COLO668 (cell line): ENCODE results near the gene SLC6A13.
A peak's percentile ranks its signal among the peaks of the same experiment; 100 is the strongest.
"Not testable (repeated sequence)": the region's sequence is repeated elsewhere in the genome, so short reads cannot be mapped to it uniquely, and the experiment has no call there.

Experiments used
- DNase-seq: peaks from one replicate; lab custom pipeline; 2025; ENCODE audit not compliant: unreplicated experiment; lab: John Stamatoyannopoulos, UW

The SLC6A13 gene

GRCh38 chr12:217029-217428 lies 45.6 kb downstream of the SLC6A13 start:
- DNase-seq = not testable (repeated sequence)

DNA sequence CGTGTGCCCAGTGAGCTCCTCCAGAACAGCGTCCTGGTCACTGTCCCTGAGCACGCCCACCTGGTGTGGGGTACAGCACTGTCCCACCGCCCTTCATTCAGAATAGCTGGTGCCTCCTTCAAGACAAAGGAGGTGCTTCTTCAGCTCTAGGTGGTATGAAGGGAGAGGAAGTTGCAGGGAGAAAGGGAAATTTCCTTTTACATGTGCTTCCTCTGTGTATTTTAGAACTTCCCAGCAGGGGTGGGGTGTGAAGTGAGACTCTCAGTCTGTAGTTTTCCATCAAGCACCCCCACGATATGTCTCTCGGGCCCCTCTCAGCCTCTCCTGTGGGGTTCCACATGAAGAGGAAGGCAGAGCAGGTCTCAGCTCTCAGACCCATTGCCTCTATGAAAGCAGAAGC lies 47.5 kb downstream of the SLC6A13 start:
- no peak for DNase-seq

DNA sequence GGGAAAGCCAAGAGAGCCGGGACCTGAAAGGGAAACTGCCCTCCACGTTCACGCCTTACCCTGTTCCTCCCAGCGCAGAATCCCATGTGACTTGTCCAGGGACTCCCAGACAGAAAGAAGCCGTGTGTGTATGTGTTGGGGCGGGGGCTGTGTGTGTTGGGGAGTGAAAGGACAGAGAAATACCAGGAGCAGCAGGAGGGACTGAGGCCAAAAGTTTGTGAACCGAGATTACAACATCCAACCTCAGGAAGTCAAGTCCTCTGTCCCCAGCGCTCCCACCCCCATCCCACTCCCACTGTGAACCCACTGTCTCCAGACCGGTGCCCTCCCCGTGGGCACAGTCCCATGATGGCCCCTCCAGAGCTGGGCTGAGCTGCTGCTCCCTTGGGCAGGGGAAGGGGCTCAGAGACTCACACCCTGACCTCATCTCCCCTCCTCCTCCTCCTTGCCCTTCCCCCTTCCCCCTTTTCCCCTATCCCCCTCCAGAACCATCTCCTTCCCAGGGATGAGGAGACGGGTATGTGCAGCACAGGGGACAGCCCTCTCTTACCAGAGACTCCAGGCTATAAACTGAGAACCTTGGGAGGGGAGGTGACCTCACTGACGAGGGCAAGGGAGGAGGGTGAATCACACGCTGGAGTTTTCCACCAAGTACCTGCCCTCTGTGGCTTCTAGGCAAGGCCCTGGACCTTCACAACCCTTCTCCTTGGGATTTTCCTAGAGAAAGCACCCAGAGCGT lies 48.5 kb downstream of the SLC6A13 start, which contains the start of gene SLC6A12:
SLC6A12 (minus strand) TSS at position 155 of the 739 bp plus-strand sequence. CDS start 4,171 bp downstream, outside the sequence.
- no peak for DNase-seq

DNA sequence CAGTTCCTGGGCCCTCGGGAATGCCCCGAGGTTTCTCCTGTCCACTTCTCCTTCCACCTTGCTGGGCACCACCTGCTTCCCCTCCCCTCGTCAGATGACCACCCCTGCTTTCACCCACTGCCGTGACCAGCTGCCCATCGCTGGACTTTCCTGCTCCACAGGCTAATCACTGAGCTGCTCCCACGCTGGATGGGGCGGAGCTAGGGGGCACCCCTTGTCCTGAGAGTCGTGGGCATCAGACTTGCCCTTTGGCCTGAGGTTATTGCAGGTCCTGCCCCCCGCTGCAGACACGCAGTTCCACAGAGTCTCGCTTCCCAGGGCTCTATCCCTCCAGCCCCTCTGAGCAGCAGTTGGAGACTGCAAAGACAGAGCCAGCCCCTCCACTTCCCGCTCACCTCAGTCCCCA lies 49.1 kb downstream of the SLC6A13 start:
- DNase-seq = no peak

DNA sequence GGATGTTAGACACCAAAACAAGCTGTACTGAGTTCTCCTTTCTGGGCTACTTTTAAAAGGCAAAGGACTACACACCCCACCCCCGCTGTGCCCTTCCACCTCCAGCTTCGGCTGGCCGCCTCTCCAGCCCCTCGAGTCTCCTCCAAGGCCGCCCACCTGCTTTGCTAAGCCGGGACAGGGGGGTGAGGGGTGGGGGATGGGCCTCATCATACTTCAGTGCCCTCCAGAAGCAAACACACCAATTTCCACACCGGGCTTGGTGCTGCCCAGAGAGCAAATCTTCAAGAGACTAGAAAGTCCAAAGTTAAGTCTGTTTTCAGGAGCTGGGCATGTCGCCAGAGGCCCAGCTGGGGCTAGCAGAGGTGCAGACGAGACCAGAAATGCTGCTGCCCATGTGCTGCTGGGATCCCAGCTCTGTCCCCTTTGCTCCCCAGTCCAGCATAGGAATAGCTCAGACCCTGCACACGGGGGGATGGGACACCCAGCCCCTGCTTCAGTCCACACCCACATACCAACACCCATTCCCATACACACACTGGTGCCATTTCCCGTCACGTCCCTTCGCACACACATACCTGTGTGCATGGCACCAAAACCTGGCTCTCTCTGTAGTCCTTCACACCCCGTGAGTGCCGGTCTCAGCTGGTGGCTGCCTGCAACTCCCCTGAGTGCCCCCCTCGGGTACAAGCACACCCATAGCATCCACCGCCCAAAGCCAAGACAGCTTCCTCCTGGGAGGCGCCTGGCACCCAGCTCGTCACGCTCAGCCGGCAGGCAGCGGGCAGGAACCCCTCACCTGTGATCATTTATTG lies 49.7 kb downstream of the SLC6A13 start:
- no peak for DNase-seq

DNA sequence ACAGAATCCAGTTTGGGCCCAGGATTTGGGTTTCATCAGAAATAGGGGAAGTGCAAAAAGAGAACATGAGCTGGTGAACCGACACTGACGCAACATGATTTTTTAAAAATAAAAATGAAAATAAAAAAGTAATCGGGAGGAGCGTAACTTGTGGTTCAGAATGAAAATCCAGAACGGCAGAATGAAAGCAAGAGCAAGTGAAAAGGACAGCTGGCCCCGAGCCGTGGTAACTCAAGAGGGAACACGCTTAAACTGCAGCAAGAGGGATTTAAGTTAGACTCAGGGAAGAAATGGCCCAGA lies 50.3 kb downstream of the SLC6A13 start:
- DNase-seq = no peak

GRCh38 chr12:211639-212414 lies 50.8 kb downstream of the SLC6A13 start:
- no peak for DNase-seq

DNA sequence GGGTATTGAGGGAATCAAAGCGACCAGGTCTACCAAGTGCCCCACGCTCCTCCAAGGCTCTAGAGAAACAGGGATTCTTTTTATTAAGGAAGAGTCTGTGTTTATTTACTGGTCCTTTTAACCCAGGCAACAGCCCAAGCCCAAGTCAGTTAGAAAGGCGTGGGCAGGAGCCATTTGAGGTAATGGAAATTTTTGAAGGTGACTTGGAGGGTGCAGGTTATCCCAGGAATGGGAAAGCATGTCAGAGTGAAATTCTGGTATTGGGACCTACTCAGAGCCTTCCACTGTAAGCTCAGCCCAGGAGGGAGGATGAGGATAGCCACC lies 51.5 kb downstream of the SLC6A13 start:
- no peak for DNase-seq

GRCh38 chr12:210277-211141 lies 52.1 kb downstream of the SLC6A13 start:
- no peak for DNase-seq

- no peak for DNase-seq
These were observed 52.8 kb downstream of the SLC6A13 start for GRCh38 chr12:209851-210250.

DNA sequence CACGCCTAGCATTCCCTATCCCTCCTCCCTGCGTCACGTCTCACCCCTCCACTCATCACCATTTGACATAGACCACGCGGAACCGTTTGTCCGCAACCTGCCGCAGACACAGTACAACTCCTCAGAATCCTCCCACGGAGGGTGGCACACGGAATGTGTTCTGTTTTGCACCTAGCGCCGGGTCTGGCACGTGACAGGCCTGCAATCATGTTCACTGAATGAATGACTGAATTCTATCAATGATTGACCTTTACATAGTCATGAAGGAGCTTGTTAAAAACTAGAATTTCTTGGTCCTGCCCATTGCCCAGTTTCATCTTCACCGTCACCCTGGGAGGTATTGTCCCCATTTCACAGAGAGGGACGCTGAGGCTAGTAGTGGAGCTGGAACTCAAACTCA lies 53.4 kb downstream of the SLC6A13 start:
- DNase-seq = no peak

DNA sequence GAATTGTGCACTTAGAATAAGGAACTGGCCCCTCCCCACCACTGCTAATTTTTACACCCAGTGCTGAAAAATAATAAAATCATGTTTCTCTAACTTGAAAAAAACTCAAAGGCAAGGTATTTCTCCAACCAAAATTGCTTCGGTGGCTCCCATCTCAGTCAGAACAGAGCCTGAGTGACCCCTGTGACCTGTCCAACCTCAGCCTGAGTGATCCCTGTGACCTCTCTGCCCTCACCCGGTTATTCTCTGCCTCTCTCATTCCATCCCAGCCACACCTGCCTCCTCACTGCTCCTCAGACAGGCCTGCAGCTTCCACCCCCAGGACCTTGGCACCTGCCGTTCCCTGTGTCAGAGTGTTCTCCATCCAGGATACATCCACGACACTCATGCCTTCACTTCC lies 53.8 kb downstream of the SLC6A13 start:
- DNase-seq = no peak

DNA sequence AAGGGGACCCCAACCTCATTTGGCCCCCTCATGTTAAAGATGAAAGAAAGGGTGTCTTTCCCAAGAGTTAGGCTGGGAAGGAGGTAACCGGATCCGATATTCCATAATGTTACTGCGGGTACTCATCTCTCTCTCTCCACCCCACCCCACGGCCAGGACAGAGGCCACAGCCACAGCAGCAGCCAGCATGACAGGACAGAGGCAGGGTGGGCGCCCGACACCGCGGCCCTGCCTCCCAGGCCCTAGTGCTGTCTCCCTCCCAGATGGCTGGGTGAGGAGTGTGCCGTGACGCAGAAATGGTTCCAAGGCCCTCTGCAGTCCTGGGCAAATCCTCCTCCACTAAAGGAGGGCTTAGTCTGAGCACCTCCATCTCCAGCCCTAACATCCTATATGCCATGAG lies 54.8 kb downstream of the SLC6A13 start:
- DNase-seq = no peak

GRCh38 chr12:206746-207440 lies 55.7 kb downstream of the SLC6A13 start:
- DNase-seq = no peak

DNA sequence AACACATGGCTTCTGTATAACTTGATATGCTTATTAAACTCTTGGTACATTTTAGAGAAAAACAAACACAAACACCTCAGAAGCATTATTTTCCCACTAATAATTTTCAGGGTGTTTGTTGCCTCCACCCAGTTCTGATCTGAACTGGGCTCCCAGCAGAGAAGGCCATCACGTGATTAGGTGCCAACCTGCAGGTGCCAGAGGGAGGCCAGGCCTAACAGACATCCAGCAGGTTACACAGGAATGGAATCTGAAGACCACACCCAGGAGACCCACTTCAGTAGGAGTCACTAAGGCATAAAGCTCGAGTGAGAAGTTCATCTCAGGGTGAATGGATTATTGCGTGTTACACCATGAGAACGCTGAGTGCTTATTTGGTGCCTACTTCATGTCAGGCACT lies 57.6 kb downstream of the SLC6A13 start:
- no peak for DNase-seq

DNA sequence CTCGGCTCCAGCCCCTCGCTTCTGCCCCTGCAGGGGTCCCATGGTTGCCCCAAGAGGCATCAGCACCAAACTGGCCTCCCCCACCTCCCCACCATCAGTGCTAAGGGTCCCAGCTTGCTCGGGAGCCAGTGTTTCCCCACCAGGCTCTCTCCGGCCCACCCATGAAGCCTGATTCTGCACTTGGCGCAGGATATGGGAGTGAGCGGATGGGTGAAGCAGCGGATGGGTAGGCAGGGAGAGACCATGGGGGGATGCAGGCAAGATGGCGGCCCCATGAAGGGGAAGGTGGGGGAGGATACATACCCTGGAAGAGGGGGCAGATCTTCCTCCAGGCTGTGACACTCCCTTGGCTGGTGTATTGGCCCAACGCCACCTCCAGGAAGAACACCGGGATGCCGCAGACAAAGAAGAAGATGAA lies 58.4 kb downstream of the SLC6A13 start:
- no peak for DNase-seq

DNA sequence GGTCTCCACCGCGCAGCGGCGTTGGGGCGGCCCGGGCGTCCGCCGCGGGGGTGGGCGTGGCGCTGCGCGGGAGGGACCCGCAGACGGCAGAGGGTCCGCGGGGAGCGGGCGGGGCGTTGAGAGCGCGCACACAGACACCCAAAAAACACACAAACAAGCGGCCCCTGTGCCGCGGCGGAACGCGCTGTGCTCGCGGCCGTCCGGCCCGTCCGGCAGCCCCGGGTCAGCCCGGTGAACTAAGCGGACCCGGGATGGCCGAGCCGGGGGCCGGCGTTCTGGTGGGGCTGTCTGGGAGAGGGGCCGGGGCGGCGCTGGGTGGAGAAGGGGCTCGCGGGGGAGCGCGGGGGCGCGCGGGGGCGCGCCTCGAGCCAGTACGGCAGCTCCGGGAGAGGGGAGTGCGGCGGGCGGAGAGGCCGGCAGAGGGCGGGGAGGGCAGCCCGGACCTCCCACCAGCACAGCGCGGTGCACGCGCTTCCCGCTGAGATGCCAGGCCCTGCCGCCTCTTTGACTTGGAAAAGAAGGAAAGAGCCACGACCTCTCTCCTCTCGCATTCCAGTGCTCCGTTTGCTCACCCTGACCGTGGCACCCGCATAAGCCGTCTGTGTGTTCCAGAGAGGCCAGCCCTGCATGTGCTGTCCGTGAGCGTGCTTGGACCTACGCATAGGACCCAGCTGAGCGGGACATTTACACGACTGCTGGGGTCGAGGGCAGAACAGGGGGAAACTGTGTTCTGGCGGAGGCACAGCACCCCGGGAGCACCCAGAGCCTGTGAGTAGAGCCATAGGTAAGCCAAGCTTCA lies 59.0 kb downstream of the SLC6A13 start:
- DNase-seq = peak; percentile 28

DNA sequence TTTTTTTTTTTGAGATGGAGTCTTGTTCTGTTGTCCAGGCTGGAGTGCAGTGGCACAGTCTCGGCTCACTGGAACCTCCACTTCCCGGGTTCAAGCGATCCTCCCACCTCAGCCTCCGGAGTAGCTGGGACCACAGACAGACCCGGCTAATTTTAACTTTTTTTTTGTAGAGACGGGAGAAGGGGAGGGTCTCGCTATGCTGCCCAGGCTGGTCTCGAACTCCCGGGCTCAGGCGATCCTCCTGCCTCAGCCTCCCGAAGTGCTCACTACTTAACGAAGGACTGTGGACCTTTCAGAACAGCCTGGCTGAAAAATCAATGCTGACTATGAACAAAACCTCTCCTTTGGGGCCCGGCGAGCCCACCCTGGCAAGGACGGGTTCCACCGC lies 59.6 kb downstream of the SLC6A13 start:
- DNase-seq = no peak

DNA sequence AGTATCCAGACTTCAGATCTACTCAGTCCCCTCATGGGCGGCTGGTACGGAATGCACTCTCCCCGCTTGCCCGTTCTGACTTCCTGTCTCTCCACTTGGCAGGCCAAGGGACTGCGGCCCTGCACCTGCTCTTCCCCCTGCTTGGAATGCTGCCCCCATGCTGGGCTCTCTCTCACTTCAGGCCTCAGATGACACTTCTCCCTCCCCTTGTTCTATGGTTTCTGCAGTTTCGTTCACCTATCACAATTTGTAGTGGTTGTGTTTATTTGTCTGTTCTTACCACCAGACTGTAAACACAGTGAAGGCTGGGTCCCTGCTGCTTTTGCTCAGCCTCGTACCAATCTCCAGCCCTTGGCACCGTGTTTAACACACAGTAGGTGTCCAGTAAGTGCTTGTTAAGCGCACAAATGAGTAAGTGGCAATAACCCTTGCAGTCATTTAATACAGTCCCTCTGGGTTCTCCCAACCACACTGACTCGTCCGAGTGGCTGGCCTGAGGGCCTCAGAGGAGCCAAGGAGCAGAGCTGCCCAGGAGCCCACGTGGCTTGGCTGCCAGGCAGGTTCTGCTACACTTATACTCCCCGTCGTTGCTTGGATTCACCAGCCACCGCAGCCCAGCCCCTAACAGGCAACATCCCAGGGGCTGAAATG lies 60.4 kb downstream of the SLC6A13 start:
- peak; percentile 40 for DNase-seq
